GM21576 (cell line): ENCODE data around the gene ZFHX2.

Source experiments
- ATAC-seq: cut with Tn5 transposase; IDR thresholded peaks from one replicate; pipeline ENCODE4 v1.9.1; 2021; ENCODE audit warnings: mild to moderate bottlenecking, moderate library complexity; ENCODE audit not compliant: unreplicated experiment

ZFHX2 gene

DNA sequence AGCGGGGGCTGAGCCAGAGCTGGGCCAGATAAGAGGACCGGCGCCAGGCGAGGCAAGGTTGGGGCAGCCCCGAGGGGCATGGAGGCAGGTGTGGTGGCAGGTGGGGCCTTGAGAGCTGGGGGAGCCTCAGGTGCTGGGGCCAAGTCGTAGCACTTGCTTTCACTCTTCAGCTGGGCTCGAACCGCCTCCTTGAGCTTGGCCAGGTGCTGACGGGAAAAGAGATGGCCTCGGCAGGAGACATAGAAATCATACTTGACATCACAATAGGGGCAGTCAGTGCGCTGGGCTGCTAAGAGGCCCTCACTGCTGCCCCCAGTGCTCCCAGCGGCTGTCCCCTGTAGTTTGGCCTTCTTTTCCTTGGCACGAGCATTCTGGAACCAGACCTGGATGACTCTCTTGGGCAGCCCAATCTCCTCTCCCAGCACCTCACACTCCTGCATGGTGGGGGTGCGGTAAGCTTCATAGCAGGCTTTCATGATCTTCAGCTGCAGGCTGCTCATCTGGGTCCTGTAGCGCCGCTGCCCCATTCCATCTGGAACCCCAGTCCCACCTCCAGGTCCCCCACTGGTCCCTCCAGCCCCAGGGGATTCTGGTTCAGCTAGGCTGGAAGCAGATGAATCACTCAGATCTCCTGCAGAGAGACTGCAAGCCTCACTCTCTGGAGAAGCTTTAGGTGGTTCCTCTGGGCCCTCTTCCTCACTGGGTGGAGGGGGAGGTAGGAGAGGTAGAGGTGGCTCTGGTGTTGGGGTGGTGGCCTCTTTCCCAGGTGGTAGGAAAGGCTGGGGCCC is 28.1 kb downstream of the ZFHX2 start:
- no peak for ATAC-seq

- no peak for ATAC-seq
These were observed 28.8 kb downstream of the ZFHX2 start for GRCh38 chr14:23522643-23523198.

DNA sequence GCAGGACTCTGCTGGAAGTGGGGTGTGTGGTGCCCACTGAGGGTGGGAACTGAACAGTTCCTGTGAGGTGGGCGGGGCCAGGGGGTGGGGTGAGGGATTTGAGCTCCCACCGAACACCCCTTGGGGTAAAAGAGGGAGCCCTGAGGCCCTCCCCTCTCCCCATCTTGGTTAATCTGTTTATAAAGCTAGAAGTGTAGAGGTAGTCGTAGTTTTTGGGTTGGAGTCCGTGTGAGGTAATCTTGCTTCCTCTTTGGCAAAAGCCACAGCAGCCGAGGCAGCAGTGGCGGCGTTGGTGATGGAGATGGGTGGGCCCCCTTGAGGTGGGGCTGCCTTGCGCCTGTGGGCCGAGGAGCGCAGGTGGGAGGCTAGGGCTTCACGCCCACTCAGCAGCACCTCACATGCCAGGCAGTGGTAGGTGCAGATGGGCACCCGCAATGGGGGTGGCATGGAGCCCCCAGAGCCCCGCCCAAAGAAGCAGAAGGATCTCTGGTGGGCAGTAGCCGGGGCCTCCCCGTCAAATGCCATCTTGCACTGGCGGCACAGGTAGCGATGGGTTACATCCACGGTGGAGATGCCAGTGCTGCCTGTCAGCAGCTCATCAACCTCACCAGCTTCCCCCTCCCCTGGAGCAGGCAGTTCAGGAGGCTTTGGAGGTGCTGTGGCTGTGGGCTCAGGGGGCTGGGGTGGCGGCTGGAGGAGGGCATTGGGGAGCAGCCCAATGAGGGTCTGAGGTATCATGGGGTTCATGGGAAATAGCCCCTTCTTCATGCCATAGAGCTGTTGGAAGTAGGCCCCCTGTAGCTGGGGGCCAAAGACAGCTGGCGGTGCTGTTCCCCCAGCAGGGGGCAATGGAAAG is 29.6 kb downstream of the ZFHX2 start:
- no peak for ATAC-seq

GRCh38 chr14:23520899-23521533 is 30.5 kb downstream of the ZFHX2 start:
- ATAC-seq, result no peak

GRCh38 chr14:23518709-23519108 is 32.9 kb downstream of the ZFHX2 start:
- no peak for ATAC-seq

DNA sequence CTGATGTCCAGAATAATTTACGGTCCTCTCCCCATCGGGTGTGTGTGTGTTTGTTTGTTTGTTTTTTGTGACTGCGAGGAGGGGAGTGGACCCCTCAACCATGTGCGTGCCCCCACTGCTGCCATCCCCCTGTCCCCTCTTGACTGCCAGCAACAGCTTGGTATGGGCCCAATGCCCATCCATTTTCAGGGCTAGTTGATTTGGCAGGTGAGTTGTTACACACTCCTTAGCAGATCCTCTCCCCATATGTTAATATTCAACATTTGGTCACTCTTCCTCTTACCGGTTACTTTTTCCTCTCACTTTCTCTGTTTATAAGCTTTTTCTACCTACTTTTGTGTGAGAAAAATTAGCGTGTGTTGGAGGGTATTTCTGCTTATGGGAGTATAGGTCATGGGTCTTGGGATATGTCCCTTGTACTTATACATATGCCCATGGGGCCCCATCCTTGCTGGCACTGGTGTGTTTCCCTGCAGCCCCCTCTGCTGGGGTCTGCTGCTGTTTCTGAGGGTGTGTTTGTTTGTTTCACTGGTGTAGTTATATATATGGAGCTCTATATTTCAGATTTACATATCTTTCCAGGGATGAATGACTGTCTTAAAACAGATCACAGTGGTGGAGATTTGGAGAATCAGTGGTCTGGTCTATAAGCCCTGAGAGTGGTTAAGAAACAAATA is 33.8 kb downstream of the ZFHX2 start:
- ATAC-seq, result no peak

GRCh38 chr14:23514644-23514957 is 37.0 kb downstream of the ZFHX2 start:
- ATAC-seq, result no peak

- ATAC-seq, result no peak
These were observed 37.5 kb downstream of the ZFHX2 start for GRCh38 chr14:23513818-23514643.

GRCh38 chr14:23513005-23513817 is 38.4 kb downstream of the ZFHX2 start:
- ATAC-seq, result no peak

- no peak for ATAC-seq
These were observed 39.4 kb downstream of the ZFHX2 start for GRCh38 chr14:23512156-23512555.

DNA sequence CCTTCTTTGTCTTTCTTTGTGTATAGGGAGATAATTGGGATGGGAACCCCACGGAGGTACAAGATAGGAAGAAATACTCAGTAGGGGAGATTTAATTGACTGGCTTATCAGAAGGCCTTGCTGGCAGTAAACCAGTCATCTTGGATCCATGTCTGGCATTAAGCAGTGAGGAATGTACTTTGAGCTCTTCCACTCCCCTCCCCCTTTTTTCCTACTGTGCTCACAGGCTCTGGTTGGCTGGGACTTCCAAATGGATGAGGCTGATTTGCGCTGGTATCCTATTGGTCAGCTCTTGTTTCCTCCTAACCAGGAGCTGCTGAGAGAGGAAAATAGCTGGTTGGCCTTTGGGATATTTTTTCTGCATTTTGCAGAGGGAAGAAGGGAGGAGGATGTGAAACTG is 57.3 kb downstream of the ZFHX2 start:
- no peak for ATAC-seq

- ATAC-seq, result no peak
These were observed 58.8 kb downstream of the ZFHX2 start for GRCh38 chr14:23492618-23493272.

DNA sequence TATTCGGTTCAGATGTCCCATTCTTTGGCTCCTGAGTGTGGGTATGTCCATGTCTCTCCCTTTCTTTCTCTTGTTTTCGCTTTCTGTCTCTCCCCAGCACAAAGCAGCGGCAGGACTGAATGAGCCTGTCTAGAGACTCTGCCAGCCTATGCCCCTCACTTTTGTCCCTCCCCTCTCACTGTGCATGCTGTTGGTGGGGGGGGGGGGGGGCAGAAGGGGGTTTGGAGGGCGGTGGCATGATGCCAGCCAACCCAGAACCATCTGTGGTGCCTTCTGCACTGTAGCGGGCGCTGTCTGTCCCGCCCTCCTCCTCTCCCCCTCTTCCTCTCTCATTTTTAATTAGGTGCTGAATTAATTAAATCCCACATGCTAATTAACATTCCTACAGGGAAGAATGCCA is 64.3 kb downstream of the ZFHX2 start:
- no peak for ATAC-seq

GRCh38 chr14:23486036-23486435 is 65.5 kb downstream of the ZFHX2 start:
- ATAC-seq, result no peak

GRCh38 chr14:23485326-23485725 is 66.2 kb downstream of the ZFHX2 start:
- no peak for ATAC-seq

DNA sequence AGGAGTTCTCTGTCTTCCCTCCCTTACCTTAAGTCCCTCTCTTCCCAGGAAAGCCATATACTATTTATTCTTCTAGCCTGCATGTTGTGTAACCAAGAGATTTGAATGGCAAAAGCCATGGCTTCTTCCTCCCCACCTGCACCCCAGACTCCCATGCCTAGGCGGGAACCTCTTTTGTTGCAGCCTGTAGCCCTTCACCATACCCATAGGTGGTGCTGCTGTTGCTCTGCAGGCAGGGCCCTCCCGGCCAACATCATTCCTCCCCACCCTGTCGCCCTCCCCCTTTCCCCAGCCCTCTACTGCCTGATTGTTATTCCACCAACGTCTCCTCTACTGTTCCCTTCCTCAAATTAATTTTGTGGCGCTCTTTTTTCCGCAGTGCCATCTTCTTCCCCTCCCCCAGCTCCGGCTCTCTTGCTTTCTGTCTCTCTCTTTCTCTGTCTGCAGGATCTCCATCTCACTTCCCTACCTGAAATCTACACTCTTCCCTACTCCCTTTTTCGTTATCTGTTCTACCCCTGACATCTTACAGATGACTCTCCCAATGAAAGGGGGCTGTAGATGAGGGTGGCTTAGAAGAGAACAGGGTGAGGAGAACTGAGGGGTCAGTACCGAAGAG is 68.2 kb downstream of the ZFHX2 start:
- no peak for ATAC-seq

GRCh38 chr14:23482823-23483148 is 68.8 kb downstream of the ZFHX2 start:
- ATAC-seq, result no peak
